Panc1 (cell line): ENCODE results near the gene JDP2.

Experiments used
- CTCF ChIP-seq: fragments of 450-650 bp; IDR thresholded peaks from 2 replicates; pipeline ENCODE4 v1.5.1; 2017; ENCODE audit warnings: mild to moderate bottlenecking
- TCF7L2 ChIP-seq: IDR thresholded peaks from 2 replicates; pipeline ENCODE4 v1.6.1; 2011; ENCODE audit warnings: mild to moderate bottlenecking, low read depth, low read length, inconsistent platforms

GRCh38 chr14:75427126-75427481 lies 718 bp upstream of the JDP2 start:
- TF ChIP-seq CTCF (no peak), TCF7L2 (no peak)
